ENCODE results near the gene MTMR2. TPM values are rescaled to one million over a fixed set of nuclear protein-coding genes. Genes with fewer than 3 reads are reported as not detected.
"Not testable (repeated sequence)": the region's sequence is repeated elsewhere in the genome, so short reads cannot be mapped to it uniquely, and the experiment has no call there.

MTMR2 gene
- total RNA-seq, 1 experiment from 2014 or later: 36.6 TPM

DNA sequence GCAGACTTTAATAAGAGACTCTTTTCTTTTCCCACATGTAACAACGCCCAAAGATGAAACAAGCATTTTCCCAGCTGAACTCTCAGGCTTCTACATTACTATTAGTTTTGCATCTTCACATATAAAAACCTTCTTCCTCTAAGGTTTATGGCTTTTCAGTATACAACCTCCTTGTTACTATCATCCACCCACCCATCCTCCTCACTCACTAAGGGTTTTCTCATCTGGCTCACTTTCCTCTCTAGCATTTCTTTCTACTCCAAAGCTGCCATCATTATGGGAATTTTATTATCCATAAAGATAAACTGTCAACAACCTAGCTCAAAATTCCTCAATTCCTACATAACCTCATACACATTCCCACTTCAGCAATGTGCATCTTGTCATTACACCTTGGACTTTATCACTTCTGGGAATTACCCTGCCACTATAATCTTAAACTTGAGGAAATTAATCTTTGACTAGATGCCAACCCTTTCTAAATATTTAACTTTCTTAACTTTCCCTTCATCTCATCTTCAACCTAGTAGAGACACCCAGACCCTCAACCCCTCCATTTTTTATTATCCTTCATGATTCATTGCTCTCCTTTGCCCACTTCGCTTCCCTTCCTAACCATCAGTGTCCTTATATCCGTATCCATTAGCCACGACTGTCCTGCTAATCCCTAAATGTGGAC, 30.9 kb downstream of the MTMR2 start:
- in situ Hi-C loops (cut with HindIII; ENCODE audit: low pct_unique_long_range_greater_than_20kb, low sequenced_read_pairs): no loop called here
- DNase-seq (ENCODE audit: low read depth): peak; percentile 66

DNA sequence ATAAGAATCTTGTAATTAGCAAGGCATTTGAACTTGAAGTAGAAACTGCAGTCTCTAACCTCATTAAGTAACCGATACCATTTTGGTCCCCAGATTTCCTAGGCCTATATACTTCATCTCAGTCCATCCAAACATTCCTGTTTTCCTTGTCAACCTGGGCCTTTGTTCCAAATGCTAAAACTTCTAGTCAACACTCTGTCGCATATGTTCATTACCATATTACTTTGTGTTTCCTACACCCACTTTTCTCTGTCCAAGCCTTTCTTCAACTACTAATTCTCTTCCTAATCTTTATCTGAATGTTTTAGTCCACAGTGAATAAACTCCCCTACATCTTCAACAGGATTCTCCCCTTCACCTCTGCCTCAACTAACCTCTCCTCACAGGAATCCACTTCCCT, 31.4 kb downstream of the MTMR2 start:
- DNase-seq (ENCODE audit: low read depth): no peak

DNA sequence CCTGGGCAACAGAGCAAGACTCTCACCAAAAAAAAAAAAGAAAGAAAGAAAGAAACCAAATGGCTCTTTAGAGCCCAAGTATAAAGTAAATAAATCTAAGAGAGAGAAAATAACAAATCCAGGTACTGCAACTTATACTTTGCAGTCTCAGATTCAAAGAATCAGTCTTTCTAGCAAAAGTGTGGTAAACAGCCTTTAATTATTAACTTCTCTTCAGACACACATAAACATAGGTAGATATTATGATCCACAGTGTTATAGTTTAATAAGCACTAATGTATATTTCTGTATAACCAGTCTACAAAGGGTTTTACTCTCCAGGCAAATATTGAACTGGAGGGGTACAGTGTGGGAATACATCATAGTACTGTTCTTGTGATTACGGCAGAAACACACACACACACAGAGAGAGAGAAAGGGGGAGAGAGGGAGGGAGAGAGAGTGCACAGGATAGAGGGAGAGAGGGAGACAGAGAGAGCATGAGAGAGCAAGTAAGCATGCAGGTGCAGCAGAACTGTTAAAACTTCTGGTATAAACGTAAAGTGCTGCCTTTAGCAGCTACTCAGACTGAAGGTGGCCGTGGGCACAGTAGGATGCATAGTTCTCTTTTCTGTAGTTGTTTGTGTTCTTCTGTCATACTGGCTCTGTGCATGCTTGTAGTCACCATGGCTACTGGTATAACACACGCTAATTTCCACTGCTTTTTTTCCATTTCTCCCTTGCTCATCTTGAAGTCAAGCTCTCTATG, 32.3 kb downstream of the MTMR2 start:
- DNase-seq (ENCODE audit: low read depth): peak; percentile 59
- in situ Hi-C loops (cut with HindIII; ENCODE audit: low pct_unique_long_range_greater_than_20kb, low sequenced_read_pairs): no loop called here

More for the DNA sequence above, 31.4 kb downstream of the MTMR2 start:
- in situ Hi-C loops (cut with HindIII; ENCODE audit: low pct_unique_long_range_greater_than_20kb, low sequenced_read_pairs): no loop called here

DNA sequence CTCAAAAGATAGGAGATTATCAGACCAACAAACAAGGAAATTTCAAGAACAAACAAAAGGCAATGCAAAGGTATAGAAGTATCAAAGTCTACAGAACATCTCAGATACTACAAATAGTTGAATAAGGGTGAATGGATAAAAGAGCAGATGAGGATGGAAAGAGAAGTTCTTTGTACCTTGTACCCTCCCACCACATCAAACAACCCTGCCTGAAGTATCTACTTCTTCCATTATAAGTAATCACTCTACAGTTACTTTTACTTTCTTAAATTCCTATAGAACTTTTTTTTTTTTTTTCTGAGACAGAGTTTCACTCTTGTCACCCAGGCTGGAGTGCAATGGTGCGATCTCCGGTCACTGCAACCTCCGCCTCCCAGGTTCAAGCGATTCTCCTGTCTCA, 35.1 kb downstream of the MTMR2 start:
- in situ Hi-C loops (cut with HindIII; ENCODE audit: low pct_unique_long_range_greater_than_20kb, low sequenced_read_pairs): no loop called here
- DNase-seq (ENCODE audit: low read depth): no peak

DNA sequence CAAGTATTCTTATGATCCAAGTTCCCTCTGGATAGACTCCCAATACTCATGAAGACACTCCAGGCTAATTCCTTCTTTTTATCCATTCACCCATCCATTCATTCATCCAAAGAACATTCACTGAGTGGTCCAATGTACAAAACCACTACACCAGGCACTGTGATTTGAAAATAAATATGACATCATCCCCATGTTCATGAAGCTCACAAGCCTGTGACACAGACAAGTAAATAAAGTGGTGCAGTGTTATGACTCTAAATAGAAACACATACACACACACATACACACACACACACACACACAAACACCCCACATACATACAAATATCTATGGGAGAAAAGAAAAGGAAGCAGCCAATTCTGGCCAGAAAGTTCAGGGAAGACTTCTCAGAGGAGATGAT, 35.5 kb downstream of the MTMR2 start:
- in situ Hi-C loops (cut with HindIII; ENCODE audit: low pct_unique_long_range_greater_than_20kb, low sequenced_read_pairs): no loop called here
- no peak for DNase-seq (ENCODE audit: low read depth)

DNA sequence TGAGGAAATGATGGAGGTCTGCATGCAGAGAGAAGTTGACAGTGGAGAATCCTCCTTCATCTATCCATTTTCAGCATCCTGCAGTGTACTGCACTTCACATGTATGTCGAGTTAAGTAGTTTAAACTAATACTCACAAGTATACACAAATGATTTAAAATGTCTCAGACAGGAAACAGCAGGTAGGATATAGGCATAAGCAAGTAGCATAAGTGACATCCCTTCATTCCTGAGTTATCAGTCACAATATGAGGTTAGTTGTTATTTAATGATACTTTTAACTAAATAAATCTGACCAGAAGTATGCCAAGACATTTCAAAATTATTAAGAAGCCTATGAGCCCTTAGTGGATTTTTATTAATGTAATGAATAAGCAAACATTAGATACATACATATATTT, 37.4 kb downstream of the MTMR2 start:
- in situ Hi-C loops (cut with HindIII; ENCODE audit: low pct_unique_long_range_greater_than_20kb, low sequenced_read_pairs): no loop called here

DNA sequence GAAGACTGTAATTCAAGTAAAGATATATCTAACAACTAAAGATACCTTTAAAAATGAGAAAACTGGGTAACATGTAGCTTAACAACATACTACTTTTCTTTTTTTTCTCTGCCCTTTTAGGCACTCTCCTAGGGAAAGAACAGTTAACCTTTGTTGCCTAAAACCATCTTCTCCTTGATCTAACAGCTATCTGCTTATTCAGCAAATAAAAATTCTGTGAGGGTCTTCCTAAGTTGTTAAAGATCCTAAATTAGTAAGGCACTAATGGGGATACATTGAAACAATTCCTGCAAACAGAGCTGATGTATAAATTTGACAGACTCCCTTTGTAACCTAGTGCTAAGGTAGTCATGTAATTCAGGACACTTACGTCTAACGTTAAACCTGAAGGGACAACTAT, 39.1 kb downstream of the MTMR2 start:
- in situ Hi-C loops (cut with HindIII; ENCODE audit: low pct_unique_long_range_greater_than_20kb, low sequenced_read_pairs): no loop called here
- no peak for DNase-seq (ENCODE audit: low read depth)

More for the DNA sequence above, 37.4 kb downstream of the MTMR2 start:
- no peak for DNase-seq (ENCODE audit: low read depth)

DNA sequence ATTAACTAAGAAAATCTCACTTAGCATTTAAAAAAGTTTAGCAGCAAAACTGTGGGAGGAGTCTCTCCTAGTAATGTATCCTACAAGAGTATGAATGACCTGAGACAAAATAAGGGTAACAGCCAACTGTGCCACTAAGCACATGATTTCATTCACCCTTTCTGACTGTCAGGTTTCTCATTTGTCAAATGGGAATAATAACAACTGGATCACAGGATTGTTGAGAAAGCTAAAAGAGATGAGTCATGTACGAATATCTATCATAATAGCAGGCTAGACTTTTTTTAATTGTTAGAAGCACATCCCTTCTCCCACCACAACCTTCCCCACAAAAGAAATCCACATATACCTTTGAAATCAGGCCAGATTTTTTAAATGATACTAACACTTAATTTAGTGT, 39.5 kb downstream of the MTMR2 start:
- in situ Hi-C loops (cut with HindIII; ENCODE audit: low pct_unique_long_range_greater_than_20kb, low sequenced_read_pairs): no loop called here
- DNase-seq (ENCODE audit: low read depth): peak; percentile 66

DNA sequence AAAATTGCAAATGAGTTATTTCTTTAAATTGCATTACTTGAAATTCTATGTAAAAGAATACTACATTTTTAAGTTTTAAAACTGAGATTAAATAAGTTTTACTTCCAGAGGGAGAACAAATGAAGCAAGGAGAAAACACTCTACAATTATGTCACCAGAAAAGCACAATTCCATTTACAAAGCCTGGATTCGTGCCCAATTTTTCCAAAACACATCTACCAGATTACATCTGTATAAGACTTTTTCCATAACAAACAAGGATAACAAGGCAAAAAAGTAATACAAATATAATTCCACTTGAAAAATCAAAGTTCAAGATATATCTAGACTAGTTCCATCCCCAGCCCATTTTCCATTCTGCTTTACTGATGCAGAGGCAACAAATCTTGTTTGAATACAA, 40.5 kb downstream of the MTMR2 start:
- in situ Hi-C loops (cut with HindIII; ENCODE audit: low pct_unique_long_range_greater_than_20kb, low sequenced_read_pairs): no loop called here
- no peak for DNase-seq (ENCODE audit: low read depth)

DNA sequence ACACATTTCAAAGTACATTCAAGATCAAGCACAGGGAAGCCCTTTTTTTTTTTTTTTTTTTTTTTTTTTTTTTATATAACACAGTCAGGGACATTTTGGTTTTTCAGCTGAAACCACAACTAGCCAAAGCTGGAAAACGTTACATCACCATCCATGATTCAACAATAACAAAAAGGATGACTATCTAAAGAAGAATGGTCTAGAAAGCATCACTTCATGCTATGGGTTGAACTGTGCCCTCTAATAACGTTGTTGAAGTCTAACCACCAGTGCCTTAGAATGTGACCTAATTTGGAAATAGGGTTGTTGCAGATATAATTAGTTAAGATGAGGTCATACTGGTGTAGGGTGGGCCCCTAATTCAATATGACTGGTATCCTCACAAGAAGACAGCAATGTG, 46.6 kb downstream of the MTMR2 start:
- DNase-seq (ENCODE audit: low read depth): peak; percentile 66
- in situ Hi-C loops (cut with HindIII; ENCODE audit: low pct_unique_long_range_greater_than_20kb, low sequenced_read_pairs): no loop called here

DNA sequence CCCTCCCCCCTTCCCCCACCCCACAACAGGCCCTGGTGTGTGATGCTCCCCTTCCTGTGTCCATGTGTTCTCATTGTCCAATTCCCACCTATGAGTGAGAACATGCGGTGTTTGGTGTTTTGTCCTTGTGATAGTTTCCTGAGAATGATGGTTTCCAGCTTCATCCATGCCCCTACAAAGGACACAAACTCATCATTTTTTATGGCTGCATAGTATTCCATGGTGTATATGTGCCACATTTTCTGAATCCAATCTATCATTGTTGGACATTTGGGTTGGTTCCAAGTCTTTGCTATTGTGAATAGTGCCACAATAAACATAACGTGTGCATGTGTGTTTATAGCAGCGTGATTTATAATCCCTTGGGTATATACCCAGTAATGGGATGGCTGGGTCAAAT, 53.0 kb downstream of the MTMR2 start:
- DNase-seq (ENCODE audit: low read depth); in situ Hi-C loops (cut with HindIII; ENCODE audit: low pct_unique_long_range_greater_than_20kb, low sequenced_read_pairs): not testable (repeated sequence)

DNA sequence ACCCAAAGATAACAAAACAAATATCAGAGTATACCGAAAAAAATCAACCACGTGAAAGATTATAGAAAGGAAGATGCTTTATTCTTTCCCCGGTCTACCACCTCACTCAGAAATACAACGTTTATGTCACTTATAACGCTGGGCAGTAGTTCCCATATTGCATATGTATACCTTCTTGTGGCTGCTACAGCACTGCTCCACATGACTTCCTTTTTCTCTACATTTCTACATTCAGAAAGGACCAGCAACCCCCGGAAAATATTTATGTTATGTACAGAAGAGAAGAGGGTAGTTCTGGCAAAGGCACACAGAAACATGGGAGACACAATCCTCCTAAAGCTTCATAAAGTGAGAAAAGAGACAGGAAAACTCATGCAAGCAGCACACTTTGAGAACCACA, 56.8 kb downstream of the MTMR2 start:
- DNase-seq (ENCODE audit: low read depth): no peak
- in situ Hi-C loops (cut with HindIII; ENCODE audit: low pct_unique_long_range_greater_than_20kb, low sequenced_read_pairs): no loop called here

DNA sequence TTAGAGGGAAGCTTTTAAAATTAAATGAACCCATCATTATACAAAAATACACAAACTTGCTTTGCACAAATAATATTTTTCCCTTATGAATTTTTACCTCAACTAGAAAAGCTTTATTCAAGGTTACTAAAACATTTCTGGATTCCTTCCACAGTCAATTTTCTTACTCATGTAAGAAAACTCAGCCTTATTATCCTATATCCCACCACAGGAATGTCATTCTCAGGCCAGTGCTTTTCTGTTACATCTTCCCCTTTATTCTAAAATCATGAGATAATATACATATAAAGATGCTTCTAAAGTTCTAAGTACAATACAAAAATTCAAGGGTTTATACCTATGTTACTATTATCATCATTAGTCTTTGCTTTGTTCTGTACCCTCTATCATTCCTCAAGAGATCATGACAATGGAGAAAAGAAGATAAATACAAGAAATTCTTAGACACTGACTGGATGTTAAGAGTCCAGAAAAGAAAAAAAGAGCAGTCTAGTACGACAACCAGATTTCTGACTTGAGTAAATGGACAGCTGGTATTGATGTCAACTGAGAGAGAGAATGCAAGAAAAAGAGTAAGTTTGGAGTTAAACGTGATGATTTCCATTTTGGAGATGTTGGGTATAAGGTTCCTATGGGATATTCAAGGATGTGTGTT, 60.3 kb downstream of the MTMR2 start:
- no peak for DNase-seq (ENCODE audit: low read depth)
- in situ Hi-C loops (cut with HindIII; ENCODE audit: low pct_unique_long_range_greater_than_20kb, low sequenced_read_pairs): no loop called here

DNA sequence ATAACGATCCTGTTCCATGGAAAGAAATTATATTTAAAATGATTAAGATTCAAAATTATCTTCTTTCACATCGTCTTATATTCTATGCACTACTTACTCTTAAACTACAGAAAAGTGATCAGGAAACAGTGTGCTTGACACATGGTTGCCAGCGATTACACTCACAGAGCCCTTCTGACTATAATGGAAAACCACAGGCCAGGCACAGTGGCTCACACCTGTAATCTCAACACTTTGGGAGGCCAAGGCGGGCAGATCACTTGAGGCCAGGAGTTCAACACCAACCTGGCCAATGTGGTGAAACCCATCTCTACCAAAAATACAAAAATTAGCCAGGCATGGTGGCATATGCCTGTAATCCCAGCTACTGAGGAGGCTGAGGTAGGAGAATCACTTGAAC, 63.9 kb downstream of the MTMR2 start:
- in situ Hi-C loops (cut with HindIII; ENCODE audit: low pct_unique_long_range_greater_than_20kb, low sequenced_read_pairs): not testable (repeated sequence)

DNA sequence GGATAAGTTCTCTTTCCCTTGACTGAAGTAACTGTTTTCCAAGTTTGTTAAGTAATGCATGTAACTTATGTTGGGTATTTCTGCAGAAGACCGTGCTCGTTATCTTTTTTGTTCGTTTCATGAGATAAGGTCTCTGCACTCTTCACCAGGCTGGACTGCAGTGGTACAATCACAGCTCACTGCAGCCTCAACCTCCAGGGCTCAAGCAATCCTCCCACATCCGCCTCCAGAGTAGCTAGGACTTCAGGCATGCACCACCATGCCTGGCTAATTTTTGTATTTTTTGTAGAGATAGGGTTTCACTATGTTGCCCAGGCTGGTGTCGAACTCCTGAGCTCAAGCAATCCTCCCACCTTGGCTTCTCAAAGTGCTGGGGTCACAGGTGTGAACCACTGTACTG, 69.5 kb downstream of the MTMR2 start:
- DNase-seq (ENCODE audit: low read depth); in situ Hi-C loops (cut with HindIII; ENCODE audit: low pct_unique_long_range_greater_than_20kb, low sequenced_read_pairs): not testable (repeated sequence)

More for the DNA sequence above, 63.9 kb downstream of the MTMR2 start:
- not testable (repeated sequence) for DNase-seq (ENCODE audit: low read depth)

DNA sequence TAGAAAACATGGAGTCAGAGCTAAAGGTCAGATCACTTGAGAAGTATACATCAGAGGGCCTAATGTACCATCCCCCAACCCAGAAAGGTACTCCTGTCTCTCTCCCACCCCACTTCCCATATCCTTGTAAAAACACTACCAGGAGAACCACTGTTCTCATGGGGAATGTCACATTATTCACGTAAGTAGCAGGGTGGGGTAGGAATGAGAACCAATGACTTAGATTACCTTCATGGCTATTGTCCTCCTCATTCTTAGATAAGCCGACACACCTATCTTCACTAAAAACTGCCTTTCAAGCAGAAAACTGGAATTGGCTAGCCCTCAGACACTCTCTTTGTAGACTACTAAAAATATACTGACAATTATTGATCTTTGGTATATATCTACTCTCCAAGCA, 70.0 kb downstream of the MTMR2 start:
- in situ Hi-C loops (cut with HindIII; ENCODE audit: low pct_unique_long_range_greater_than_20kb, low sequenced_read_pairs): no loop called here
- no peak for DNase-seq (ENCODE audit: low read depth)

DNA sequence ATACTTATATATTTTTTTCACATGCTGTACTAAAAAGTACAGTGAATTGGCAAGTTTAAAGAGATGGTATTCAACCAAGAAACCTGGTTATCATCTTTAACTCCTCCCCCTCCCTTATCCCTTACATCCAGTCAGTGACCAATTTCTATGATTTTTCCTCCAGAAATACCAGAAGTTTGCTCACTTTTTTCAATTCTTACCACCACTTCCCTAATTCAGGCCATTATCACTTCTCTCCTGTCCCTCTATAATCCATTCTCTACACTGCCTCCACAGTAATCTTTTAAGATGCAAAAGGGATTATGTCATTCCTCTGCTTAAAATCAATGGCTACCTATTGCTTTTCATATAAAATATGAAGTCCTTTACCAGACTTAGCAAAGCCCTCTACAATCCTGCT, 70.8 kb downstream of the MTMR2 start:
- in situ Hi-C loops (cut with HindIII; ENCODE audit: low pct_unique_long_range_greater_than_20kb, low sequenced_read_pairs): no loop called here
- no peak for DNase-seq (ENCODE audit: low read depth)

DNA sequence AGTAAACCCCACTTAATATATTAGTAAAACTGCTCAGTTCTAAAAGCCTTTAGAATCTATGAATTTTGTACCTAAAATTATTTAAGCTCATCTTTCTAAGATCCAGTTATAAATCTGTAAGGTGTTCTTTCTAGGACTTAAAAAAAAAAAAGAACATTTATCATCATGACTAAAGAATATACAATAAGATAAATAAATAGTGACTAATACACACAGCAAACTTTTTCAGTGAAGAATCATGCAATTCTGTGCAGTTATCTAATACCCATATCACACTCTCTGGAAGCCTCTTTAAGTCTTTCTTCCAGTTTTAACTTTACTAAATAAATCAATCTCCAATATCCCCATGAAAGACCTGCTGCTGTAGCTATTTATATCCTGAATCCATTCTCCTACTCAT, 73.8 kb downstream of the MTMR2 start:
- in situ Hi-C loops (cut with HindIII; ENCODE audit: low pct_unique_long_range_greater_than_20kb, low sequenced_read_pairs): no loop called here
- no peak for DNase-seq (ENCODE audit: low read depth)

DNA sequence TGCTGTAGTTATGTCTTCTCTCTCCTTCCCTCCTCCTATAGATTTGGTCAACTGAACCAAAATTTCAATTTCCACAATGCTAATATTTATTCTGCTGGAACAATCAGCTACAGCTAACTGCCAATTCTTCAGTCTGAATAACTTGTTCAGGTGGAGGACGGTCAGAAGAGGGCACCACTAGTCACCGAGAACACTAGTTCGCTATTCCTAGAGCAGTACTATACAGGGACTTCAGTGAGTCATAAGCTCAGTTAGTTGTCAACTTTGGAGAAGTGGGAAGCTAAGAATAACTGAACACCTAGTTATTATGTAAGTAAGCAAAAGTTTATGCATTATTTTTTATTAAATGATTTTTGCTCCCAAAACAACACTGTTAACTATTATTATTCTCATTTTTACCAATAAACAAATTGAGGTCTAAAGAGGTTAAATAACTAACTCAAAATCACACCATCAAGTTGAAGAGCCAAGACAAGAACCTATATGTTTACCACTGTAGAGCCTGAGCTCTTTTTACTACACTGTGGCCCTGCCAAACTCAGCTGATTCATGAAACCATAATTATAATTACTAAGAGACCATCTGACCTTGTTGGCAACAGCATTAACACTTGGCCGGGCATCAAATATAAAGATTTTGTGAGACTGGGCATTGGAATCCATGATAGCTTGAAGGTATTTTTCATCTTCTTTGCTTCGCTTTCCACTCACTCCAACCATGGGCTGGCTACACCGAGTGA, 74.7 kb downstream of the MTMR2 start:
- in situ Hi-C loops (cut with HindIII; ENCODE audit: low pct_unique_long_range_greater_than_20kb, low sequenced_read_pairs): no loop called here
- DNase-seq (ENCODE audit: low read depth): peak; percentile 44
